Astrocyte of the hippocampus (primary cell): ENCODE measurements around the gene MYL4.
"Not testable (repeated sequence)": the region's sequence is repeated elsewhere in the genome, so short reads cannot be mapped to it uniquely, and the experiment has no call there.

ENCODE experiments used
- DNase-seq: peaks from one replicate; pipeline ENCODE4 v3.0.0; 2011; ENCODE audit warnings: low read depth, low spot score

MYL4 gene

DNA sequence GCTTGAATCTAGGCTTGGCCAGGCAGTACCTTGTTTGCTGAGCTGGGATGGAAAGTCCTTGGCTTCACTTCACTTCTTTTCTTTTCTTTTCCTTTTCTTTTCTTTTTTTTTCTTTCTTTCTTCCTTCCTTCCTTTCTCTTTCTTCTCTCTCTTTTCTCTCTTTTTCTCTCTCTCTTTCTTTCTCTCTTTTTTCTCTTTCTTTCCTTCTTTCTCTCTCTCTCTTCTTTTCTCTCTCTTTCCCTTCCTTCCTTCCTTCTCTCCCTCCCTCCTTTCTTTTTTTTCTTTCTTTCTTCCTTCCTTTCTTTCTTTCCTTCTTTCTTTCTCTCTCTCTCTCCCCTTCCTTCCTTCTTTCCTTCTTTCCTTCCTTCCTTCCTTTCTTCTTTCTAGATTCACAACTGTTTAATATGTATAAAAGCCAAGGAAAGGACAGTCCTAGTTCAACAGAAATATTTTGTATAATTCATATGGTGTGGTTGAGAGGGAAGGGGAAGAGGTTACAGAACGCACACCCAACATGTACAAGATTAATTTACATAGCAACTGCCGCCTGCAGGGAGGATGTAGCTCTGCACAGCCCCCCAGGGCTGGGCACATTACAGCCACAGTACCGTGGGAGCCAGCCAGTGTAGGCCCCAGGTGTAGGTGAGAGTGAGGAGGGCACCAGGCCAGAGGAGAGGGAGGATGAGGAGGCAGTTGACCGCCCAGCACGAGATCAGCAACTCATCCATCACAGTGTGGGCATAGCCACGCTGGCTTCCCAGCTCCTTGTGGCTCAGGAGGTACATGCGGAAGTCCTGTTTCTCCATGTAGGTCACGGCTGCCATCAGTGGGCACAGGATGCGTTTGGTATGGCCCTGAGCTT lies 34.8 kb downstream of the MYL4 start:
- DNase-seq, result no peak

DNA sequence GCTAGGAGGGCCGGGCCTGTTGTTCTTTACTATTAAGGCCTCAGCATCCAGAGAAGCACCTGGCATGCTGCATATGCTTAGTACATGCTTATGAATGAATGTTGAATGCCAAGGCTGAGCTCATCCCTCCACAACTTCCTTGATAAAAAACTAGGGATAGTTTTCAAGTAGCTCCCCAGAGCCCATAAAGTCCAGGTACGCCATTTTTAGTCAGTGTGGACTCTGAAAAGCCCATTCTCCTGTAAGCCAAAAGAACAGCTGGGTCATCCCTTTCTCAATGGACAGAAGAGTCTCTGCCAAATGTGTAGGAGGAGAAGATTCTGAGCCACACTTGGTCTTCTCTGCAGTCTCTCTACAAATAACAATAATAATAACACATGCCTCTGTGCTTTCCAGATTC lies 35.5 kb downstream of the MYL4 start:
- DNase-seq, result no peak

DNA sequence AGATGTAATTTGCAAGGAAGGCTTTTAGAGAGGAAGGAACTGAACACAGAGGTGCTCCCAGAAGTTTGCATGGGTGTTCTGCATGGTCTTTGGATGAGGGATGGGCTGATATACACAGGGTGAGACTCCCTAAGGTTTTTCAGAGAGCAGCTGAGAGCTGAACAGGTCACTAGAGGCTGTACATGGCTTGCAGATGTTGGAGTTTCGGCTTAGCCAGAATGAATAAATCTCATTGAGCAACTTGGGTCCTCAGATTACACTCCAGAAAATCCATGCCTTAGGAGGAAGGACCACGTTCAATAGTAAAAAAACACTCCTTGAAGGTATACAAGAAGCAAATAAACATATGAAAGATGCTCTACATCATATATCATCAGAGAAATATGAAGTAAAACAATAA lies 37.0 kb downstream of the MYL4 start:
- DNase-seq, result no peak

DNA sequence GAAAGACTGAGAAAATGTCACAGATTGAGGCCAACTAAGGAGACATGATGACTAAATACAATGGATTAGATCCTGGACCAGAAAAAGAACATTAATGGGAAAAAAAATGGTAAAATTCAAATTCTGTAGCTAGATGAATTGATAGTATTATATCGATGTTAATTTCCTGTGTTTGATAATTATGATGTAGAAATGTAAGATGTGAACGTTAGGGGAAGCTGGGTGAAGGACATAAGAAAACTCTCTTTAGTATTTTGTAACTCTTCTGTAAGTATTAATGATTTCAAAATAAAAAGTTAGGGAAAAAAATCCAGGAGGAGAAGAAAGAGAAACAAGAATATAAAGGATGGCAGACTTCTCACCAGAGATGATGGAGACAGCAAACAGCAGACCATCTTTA lies 41.7 kb downstream of the MYL4 start:
- DNase-seq, result no peak

DNA sequence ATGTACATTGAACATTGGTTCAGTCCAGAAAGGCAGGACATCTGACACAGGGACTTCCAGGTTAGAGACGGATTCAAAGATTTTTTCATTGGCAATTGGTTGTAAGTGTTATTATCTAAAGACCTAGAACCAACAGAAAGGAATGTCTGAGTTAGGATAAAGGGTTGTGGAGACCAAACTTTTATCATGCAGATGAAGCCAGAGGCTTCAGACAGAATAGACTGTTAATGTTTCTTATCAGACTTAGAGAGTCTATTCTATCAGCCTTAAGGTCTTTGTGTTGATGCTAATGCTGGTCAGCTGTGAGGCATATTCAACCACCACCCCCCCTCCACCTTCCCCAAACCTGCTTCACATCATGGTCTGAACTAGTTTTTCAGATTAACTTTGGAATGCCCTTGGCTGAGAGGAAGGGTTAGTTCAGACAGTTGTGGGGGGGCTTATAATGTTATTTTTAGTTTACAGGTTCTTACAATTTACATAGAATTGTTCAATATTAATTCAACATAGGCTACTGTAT lies 42.3 kb downstream of the MYL4 start:
- DNase-seq, result no peak

DNA sequence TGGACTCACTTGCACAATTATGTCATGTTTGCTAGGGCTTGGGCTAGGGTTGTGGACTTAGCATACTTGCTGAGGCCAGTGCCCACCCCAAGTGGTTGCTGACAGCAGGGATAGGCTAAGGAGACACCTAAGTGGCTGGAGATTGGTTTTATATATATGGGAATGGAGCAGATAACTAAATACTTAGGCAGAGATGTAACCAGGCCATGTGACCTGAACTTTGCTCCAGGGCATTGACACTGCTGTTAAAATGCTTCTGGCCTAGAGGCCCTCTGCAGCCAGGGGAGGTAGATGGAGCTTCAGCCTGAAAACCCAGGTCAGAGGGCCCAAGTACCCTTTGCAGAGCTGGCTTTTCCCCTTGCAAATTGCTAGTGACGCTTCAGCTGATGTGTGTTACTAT lies 43.1 kb downstream of the MYL4 start:
- no peak for DNase-seq

DNA sequence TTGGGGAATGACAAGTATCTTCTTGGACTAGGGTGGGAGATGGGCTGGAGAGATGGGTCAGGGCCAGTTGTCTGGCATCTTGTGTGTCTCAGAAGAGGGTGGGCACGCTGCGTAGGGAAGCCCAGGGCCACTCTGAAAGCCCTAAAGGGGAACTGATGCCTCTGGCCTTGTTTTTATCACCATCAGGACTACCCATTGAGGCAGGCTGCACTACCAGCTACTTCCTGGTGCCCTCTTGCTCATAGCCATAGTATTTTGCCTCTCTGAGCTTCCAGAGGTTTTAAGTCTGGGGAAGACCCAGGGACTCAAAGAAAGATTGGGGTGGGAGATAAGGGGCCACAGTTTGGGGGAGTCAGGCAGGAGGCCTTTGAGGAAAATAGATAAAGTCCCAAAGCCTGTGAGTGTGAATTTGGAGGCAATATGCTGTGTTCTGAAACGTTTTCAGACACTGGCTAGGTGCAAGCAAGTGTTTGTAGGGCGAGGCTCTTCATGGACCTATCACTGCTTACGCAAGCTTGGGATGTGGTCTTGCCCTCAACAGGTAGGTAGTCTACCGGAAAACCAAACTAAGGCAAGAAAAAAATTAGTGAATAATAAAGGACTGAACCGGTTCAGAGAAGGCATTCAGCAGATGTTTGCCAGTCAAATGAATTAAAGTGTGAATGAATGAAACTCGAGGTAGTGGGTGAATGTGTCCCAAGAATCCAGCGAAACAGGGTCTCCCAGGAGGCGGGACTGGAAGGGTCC lies 43.8 kb downstream of the MYL4 start:
- no peak for DNase-seq

DNA sequence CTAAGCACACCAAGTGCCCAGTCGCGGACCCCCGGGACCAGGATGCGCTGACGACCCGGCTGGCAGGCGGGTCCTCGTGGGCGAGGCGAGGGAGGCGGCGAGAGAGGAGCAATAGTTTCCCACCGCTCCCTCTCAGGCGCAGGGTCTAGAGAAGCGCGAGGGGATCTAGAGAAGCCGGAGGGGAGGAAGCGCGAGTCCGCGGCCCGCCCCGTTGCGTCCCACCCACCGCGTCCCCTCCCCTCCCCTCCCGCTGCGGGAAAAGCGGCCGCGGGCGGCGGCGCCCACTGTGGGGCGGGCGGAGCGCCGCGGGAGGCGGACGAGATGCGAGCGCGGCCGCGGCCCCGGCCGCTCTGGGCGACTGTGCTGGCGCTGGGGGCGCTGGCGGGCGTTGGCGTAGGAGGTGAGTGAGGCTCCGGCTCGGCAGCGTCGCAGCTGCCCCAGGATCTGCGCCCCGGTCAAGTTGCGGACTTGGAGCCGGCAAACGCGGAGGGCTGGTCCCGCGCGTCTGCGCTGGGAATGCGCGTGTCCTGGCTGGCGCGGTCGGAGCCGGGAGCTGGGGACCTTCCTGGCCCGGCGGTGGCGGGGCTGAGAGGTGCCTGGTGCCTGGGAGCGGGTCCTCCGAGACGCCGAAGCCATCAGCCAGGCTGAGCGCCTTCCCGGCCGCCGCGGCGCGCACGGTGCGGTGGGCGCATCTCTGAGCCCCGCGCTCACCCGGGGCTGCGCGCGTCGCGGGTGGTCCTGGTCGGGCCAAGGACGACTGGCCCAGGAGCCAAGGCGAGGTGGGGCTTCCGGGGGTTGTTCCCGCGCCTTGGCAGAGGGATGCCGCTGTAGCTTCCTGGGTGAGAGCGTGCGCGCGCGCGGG lies 44.6 kb downstream of the MYL4 start, which contains the start of gene ITGB3:
TSS of gene ITGB3 (plus strand) at position 287 of the 862 bp plus-strand sequence. CDS start at position 322, 35 bp downstream.
- peak; percentile 93 for DNase-seq

DNA sequence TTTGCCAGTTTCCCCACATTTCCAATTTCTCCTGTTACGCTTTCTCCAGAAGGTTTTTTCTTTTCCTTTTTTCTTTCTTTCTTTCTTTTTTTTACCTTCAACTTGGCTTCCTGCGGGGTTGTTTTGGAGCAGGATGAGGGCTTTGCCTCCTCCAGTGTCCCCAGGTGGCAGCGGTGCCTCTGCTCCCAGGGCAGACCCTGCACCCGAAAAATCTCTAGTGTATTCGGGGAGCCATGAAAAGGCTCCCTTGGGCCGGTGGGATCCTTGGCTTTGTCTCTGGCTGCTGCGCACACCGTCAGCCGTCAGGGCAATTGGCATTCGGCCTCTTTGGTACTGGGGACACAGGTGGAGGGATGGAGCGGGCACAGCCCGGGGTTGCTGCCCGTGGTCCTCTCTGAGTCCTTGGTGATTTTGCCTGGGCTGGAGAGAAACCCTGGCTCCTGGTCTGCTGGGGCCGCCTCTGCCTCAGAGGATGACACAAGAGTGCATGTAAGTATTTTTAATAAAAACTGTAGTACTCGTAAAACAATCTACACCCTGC lies 45.3 kb downstream of the MYL4 start:
- peak; percentile 35 for DNase-seq

DNA sequence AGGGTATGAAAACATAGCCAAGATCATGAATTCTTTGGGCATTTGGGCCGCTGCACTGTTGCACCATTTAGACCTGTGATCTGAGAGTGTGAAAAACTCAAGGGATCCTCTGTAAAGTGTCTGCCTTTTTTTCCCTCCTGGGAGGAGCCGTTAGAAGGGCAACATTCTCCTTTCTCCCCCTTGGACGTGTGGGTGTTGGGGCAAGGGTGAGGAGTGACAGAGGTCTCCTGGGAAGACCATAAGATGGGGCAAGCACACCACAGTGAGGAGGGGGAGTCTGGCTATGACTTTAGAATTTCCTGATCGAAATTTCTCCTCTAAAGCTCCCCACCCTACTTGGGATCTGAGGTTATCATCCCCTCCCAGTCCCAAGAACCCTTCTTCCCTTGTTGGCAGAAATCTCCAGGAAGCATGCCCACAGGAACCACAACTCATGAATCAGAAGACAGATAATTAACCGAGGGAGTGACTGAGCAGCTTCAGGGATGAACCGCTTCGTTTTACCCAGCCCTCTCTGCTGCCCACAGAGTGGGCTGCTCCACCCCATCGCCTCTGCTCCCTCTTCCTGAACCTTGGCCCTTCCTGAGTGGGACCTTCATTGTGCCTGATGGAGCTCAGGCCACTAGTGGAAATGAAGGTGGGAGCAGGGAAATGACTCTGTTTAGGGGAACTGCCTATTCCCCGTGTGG lies 48.6 kb downstream of the MYL4 start:
- DNase-seq, result peak; percentile 85

DNA sequence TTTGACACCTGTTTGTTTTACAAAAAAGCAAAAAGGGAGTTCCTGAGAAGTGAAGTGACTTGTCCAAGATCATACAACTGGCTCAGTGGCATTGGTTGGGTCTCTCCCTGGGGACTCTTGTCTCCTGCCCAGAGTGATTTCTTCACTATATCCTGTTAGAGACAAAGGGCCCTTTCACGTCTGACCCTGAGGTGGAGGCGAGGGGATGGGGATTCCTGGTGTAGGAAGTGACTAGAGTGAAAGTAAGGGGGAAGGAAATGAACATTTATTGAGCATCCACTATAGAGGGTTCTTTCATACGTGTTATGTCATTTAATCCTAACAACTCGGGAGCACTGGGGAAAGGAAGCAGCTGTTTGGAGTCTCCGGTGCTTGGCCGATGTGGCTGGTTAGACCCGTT lies 53.4 kb downstream of the MYL4 start:
- DNase-seq, result no peak

DNA sequence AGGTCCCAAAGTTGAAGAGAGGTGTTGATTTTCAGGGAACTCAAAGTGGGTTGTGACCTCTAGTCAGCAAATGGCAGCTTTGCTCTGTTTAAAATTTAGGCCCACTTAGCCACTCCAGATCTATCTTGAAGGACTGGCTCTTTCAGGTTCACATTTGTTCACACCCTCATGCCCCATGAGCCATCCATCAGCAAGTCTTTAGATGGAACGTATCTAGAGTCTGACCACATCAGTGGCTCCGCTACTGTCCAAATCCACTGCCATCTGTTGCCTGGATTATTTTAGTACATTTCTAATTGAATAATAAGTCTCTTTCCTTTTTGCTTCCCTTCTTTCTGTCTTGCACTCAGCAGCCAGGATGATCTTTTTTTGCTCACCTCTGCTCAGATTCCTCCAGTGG lies 55.0 kb downstream of the MYL4 start:
- DNase-seq, result no peak

DNA sequence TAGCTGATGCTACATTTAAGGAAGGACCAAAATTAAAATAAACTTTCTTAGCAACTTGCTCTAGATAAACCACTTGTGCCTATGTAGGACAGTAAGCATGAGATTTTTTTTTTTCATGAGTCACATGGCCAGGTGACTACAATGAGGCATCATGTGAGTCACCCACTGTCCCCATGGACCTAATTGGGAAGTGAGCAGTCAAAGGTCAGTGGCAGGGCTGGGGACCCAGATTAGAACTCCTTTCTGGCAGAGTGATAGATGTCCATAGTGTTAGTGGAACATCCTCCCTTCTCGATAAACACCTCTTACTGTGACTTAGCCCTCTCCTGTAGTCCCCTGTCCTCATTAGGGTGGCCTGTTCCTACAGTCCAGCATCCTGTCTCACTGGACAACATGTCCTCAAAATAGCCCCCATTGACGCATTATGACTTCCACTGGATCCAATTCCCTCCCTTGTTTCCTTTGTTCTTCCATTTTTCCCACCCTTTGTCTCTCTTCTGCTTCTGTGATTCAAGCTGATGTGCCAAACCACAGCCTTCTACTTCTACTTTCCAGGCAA lies 56.9 kb downstream of the MYL4 start:
- peak; percentile 88 for DNase-seq

DNA sequence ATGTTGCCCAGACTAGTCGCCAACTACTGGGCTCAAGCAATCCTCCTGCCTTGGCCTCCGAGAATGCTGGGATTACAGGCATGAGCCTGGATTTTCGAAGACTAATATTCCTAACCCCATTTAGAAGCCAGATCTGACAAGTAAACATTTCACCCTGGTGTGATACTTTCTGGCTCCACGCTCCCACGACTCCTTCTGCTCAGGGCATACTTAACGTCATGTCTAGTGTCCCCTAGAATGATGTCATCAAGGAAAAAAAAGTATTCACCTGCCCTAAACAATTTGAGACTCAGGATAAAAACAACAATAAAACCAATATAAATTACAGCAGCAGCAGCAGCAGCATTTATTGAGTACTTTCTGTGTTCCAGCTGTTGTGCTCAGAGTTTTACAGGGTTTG lies 57.6 kb downstream of the MYL4 start:
- DNase-seq, result peak; percentile 67

DNA sequence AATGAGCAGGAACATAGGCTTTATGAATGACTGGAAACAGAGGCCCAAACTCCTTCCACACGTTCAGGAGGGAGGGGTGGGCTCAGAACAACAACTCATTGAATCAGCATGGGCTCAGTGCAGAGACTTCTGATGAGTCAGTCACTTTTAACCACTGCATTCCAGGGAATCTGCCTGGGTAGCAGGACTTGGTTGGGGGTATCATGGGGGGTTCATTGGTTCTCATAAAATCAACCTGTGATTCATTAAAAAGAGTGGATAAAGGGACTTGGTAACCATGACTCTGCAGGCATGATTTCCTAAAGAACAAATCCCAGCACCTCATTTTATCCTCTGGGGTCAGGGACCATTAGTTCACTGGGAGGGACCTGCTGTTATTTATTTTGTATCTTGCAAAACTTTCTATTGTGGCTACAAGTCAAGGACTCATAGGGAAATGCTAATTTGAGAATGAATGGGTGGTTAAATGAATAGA lies 58.2 kb downstream of the MYL4 start:
- DNase-seq, result peak; percentile 95

DNA sequence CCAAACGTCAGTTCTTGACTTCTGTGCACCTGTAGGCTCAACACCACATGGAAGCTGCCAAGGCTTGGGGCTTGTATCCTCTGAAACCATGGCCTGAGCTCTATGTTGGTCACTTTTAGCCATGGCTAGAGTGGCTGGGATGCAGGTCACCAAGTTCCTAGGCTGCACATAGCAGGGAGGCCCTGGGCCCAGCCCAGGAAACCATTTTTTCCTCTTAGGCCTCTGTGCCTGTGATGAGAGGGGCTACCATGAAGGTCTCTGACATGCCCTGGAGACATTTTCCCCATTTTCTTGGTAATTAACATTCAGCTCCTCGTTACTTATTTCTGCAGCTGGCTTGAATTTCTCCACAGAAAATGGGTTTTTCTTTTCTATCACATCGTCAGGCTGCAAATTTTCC lies 59.8 kb downstream of the MYL4 start:
- DNase-seq, result not testable (repeated sequence)

DNA sequence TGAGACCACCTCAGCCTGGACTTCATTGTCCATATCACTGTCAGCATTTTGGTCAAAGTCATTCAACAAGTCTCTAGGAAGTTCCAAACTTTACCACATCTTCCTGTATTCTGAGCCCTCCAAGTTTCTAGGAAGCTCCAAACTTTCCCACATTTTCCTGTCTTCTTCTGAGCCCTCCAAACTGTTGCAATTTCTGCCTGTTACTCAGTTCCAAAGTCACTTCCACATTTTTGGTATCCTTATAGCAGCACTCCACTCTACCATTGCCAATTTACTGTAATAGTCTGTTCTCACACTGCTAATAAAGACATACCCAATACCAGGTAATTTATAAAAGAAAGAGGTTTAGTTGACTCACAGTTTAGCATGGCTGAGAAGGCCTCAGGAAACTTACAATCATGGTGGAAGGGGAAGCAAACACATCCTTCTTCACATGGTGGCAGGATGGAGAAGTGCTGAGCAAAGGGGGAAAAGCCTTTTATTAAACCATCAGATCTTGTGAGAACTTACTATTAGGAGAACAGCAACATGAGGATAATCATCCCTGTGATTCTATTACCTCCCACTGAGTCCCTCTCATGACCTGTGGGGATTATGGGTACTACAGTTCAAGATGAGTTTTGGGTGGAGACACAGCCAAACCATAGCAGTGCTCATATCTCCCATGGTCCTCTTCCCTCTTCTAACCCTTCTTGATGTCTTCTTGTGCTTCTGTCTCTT lies 60.6 kb downstream of the MYL4 start:
- not testable (repeated sequence) for DNase-seq

DNA sequence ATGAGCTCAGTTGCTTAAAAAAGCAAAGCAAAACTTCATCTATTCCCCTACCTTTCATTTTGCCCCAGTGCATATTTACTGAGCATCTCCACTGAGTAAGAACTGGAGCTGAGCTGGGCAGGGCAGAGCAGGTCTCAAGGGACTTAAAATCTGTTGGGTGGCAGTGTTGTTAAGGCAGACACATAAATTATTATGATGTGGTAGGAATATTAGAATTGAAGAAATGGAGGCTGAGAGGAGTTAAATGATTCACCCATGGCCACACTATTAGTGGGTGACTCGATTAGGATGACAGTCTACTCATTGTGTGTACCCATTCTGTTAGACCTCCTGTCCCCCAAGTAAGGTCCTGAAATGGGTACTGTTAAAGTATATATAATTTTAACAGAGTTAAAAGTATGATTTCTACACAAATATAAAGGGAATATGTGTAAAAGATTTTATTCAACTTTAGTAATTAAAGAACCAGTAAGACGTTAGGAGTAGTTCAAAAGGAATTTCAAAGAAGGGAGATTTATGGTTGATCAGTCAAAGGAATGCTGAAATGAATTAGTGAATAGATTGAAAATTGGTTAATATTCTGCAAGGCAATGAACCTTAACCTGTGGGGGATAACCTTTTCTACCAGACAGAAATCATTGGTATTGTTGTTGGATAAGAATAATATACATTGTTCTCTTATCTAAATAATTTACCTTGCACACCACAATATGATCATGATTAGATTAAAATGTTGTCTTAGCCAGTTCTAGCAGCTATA lies 62.0 kb downstream of the MYL4 start:
- no peak for DNase-seq

DNA sequence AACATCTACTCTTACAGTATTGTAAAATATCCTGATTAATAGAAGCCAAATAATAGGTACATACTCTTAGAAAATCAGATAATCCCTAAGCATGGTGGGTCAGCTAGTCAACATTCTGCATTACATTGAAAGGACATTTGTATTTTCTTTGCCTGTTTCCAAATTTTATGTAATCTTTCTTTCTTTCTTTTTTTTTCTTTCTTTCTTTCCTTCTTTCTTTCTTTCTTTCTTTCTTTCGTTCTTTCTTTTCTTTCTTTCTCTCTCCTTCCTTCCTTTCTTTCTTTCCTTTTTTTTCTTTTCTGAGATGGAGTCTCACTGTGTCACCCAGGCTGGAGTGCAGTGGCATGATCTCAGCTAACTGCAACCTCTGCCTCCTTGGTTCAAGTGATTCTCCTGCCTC lies 63.3 kb downstream of the MYL4 start:
- DNase-seq, result no peak
